ENCODE measurements around the gene METTL25B. TPM values are rescaled to one million over a fixed set of nuclear protein-coding genes. Genes with fewer than 3 reads are reported as not detected.

METTL25B gene
- total RNA-seq, 1 donor from 2014 or later: 37.3 TPM

GRCh38 chr1:156721131-156721530 is 7.1 kb upstream of the METTL25B start:
- Mint-ChIP-seq H3K27me3 (ENCODE audit: low read depth) (no peaks in the 10 kb centered on the region), H3K27ac (peak overlapping the region; percentile 50), H3K4me3 (ENCODE audit: low read depth) (no peak overlapping the region), H3K36me3 (ENCODE audit: low read depth) (peaks cover 45% of the 10 kb centered on the region), H3K9me3 (no peaks in the 10 kb centered on the region), H3K4me1 (ENCODE audit: low read depth) (peaks cover 16% of the 10 kb centered on the region)
- intact Hi-C loops (cut with micrococcal nuclease): no loop called here
- DNase-seq (ENCODE audit: low spot score): no peak

GRCh38 chr1:156721535-156721934 is 6.7 kb upstream of the METTL25B start:
- DNase-seq (ENCODE audit: low spot score): no peak
- Mint-ChIP-seq H3K36me3 (ENCODE audit: low read depth) (peaks cover 43% of the 10 kb centered on the region), H3K9me3 (no peaks in the 10 kb centered on the region), H3K4me1 (ENCODE audit: low read depth) (peaks cover 16% of the 10 kb centered on the region), H3K27ac (peak overlapping the region; percentile 50), H3K27me3 (ENCODE audit: low read depth) (no peaks in the 10 kb centered on the region), H3K4me3 (ENCODE audit: low read depth) (no peak overlapping the region)
- intact Hi-C loops (cut with micrococcal nuclease): no loop called here

- Mint-ChIP-seq H3K27ac (no peak overlapping the region), H3K36me3 (ENCODE audit: low read depth) (peaks cover 34% of the 10 kb centered on the region), H3K4me1 (ENCODE audit: low read depth) (peaks cover 29% of the 10 kb centered on the region), H3K4me3 (ENCODE audit: low read depth) (no peak overlapping the region), H3K9me3 (no peaks in the 10 kb centered on the region), H3K27me3 (ENCODE audit: low read depth) (no peaks in the 10 kb centered on the region)
- DNase-seq (ENCODE audit: low spot score): peak; percentile 72
- intact Hi-C loops (cut with micrococcal nuclease): loop anchor here (1.0 to 5.0 kb wide), 4 partner anchors 18 to 167 kb away; partner anchors contain the start of gene PEAR1
These were observed 2.5 kb upstream of the METTL25B start for GRCh38 chr1:156725683-156726280.

- Mint-ChIP-seq H3K27ac (no peak overlapping the region), H3K4me1 (ENCODE audit: low read depth) (peaks cover 28% of the 10 kb centered on the region), H3K4me3 (ENCODE audit: low read depth) (no peak overlapping the region), H3K9me3 (no peaks in the 10 kb centered on the region), H3K27me3 (ENCODE audit: low read depth) (no peaks in the 10 kb centered on the region), H3K36me3 (ENCODE audit: low read depth) (peaks cover 29% of the 10 kb centered on the region)
- DNase-seq (ENCODE audit: low spot score): peak; percentile 40
- intact Hi-C loops (cut with micrococcal nuclease): loop anchor here (1.0 to 5.0 kb wide), 4 partner anchors 19 to 166 kb away; partner anchors contain the start of gene PEAR1
These were observed 1.6 kb upstream of the METTL25B start for GRCh38 chr1:156726549-156727226.

- Mint-ChIP-seq H3K4me1 (ENCODE audit: low read depth) (peaks cover 28% of the 10 kb centered on the region), H3K36me3 (ENCODE audit: low read depth) (peaks cover 27% of the 10 kb centered on the region), H3K27ac (peak overlapping the region; percentile 99), H3K4me3 (ENCODE audit: low read depth) (no peak overlapping the region), H3K27me3 (ENCODE audit: low read depth) (no peaks in the 10 kb centered on the region), H3K9me3 (no peaks in the 10 kb centered on the region)
- intact Hi-C loops (cut with micrococcal nuclease): loop anchor here (2.0 to 5.0 kb wide), 2 partner anchors 67 to 165 kb away; partner anchors contain the start of gene PEAR1
- DNase-seq (ENCODE audit: low spot score): no peak
These were observed 777 bp upstream of the METTL25B start for GRCh38 chr1:156727492-156727891.

GRCh38 chr1:156728599-156729462 is 562 bp downstream of the METTL25B start, which contains the start of gene ISG20L2:
TSS of gene ISG20L2 (minus strand) at chr1:156728766. CDS start at chr1:156727652, 1,114 bp downstream.
- H3K4me1 Mint-ChIP-seq (ENCODE audit: low read depth): peaks cover 20% of the 10 kb centered on the region
- H3K4me3 Mint-ChIP-seq (ENCODE audit: low read depth): no peak within 1 kb of the TSS

GRCh38 chr1:156733989-156734584 is 5.8 kb downstream of the METTL25B start:
- no peak overlapping the region for H3K4me3 Mint-ChIP-seq (ENCODE audit: low read depth)
- H3K9me3 Mint-ChIP-seq: no peaks in the 10 kb centered on the region

More at GRCh38 chr1:156728599-156729462, 562 bp downstream of the METTL25B start, which contains the start of gene ISG20L2:
- no peaks in the 10 kb centered on the region for H3K27me3 Mint-ChIP-seq (ENCODE audit: low read depth)
- H3K36me3 Mint-ChIP-seq (ENCODE audit: low read depth): peaks cover 28% of the 10 kb centered on the region
- no peaks in the 10 kb centered on the region for H3K9me3 Mint-ChIP-seq
- peak; percentile 96 for DNase-seq (ENCODE audit: low spot score)
- peak within 1 kb of the TSS; percentile 99 for H3K27ac Mint-ChIP-seq
- intact Hi-C loops (cut with micrococcal nuclease): loop anchor here (1.0 to 5.0 kb wide), 6 partner anchors 12 to 163 kb away; partner anchors contain the start of genes HDGF, MRPL24, NTRK1 and PEAR1

GRCh38 chr1:156738407-156738806 is 10.1 kb downstream of the METTL25B start:
- H3K27me3 Mint-ChIP-seq (ENCODE audit: low read depth): no peaks in the 10 kb centered on the region
- H3K4me3 Mint-ChIP-seq (ENCODE audit: low read depth): no peak overlapping the region
- intact Hi-C loops (cut with micrococcal nuclease): no loop called here
- no peak overlapping the region for H3K27ac Mint-ChIP-seq
- H3K4me1 Mint-ChIP-seq (ENCODE audit: low read depth): peaks cover 20% of the 10 kb centered on the region
- H3K36me3 Mint-ChIP-seq (ENCODE audit: low read depth): peaks cover 66% of the 10 kb centered on the region
- no peak for DNase-seq (ENCODE audit: low spot score)
- no peaks in the 10 kb centered on the region for H3K9me3 Mint-ChIP-seq

More at GRCh38 chr1:156733989-156734584, 5.8 kb downstream of the METTL25B start:
- peaks cover 20% of the 10 kb centered on the region for H3K4me1 Mint-ChIP-seq (ENCODE audit: low read depth)
- no peaks in the 10 kb centered on the region for H3K27me3 Mint-ChIP-seq (ENCODE audit: low read depth)
- H3K36me3 Mint-ChIP-seq (ENCODE audit: low read depth): peaks cover 51% of the 10 kb centered on the region
- H3K27ac Mint-ChIP-seq: no peak overlapping the region
- intact Hi-C loops (cut with micrococcal nuclease): no loop called here
- DNase-seq (ENCODE audit: low spot score): no peak

- Mint-ChIP-seq H3K4me1 (ENCODE audit: low read depth) (peaks cover 20% of the 10 kb centered on the region), H3K36me3 (ENCODE audit: low read depth) (peaks cover 68% of the 10 kb centered on the region), H3K27ac (peak overlapping the region; percentile 49), H3K9me3 (no peaks in the 10 kb centered on the region), H3K4me3 (ENCODE audit: low read depth) (peak overlapping the region; percentile 72), H3K27me3 (ENCODE audit: low read depth) (no peaks in the 10 kb centered on the region)
- intact Hi-C loops (cut with micrococcal nuclease): no loop called here
- DNase-seq (ENCODE audit: low spot score): no peak
These were observed 10.6 kb downstream of the METTL25B start for GRCh38 chr1:156738916-156739315.

GRCh38 chr1:156740237-156740740 is 12.0 kb downstream of the METTL25B start:
- Mint-ChIP-seq H3K36me3 (ENCODE audit: low read depth) (peaks cover 75% of the 10 kb centered on the region), H3K4me1 (ENCODE audit: low read depth) (peaks cover 22% of the 10 kb centered on the region), H3K27me3 (ENCODE audit: low read depth) (no peaks in the 10 kb centered on the region), H3K27ac (peak overlapping the region; percentile 92), H3K9me3 (no peaks in the 10 kb centered on the region), H3K4me3 (ENCODE audit: low read depth) (peak overlapping the region; percentile 95)
- intact Hi-C loops (cut with micrococcal nuclease): no loop called here
- DNase-seq (ENCODE audit: low spot score): no peak

GRCh38 chr1:156740741-156741480 is 12.6 kb downstream of the METTL25B start, which contains the start of gene MRPL24:
TSS of gene MRPL24 (minus strand) at chr1:156741088. CDS start at chr1:156738704, 2,384 bp downstream.
- Mint-ChIP-seq H3K36me3 (ENCODE audit: low read depth) (peaks cover 76% of the 10 kb centered on the region), H3K27ac (peak within 1 kb of the TSS; percentile 92), H3K4me3 (ENCODE audit: low read depth) (peak within 1 kb of the TSS; percentile 95), H3K4me1 (ENCODE audit: low read depth) (peaks cover 28% of the 10 kb centered on the region), H3K9me3 (no peaks in the 10 kb centered on the region), H3K27me3 (ENCODE audit: low read depth) (no peaks in the 10 kb centered on the region)
- peak; percentile 97 for DNase-seq (ENCODE audit: low spot score)
- intact Hi-C loops (cut with micrococcal nuclease): loop anchor here (1.0 kb wide), 3 partner anchors 10 to 26 kb away; partner anchors contain the start of genes HDGF, ISG20L2, METTL25B and PRCC
